Panc1 (cell line): Measurements from ENCODE around the gene METTL24. TPM values are rescaled to one million over a fixed set of nuclear protein-coding genes. Genes with fewer than 3 reads are reported as not detected.

Experiments
- ATAC-seq: fragments of 200-7000 bp; cut with Tn5 transposase; 2 replicates; pipeline ENCODE4 v1.9.1; 2020; ENCODE audit warnings: mild to moderate bottlenecking, moderate library complexity
- BruUV-seq: library from RNA; stranded (reverse); fragments of 400-500 nt; replicated peaks from 2 replicates; lab custom pipeline; 2021; lab: Mats Ljungman, UMichigan
- CTCF ChIA-PET: fragments of 300-600 bp; sonication (Branson Sonifier 250); formaldehyde crosslinking; loops from one replicate; lab custom pipeline; 2022; ENCODE audit warnings: antibody characterized with exemption; lab: Charles Lee
- POLR2A ChIA-PET: fragments of 300-600 bp; sonication (Branson Sonifier 250); formaldehyde crosslinking; loops from one replicate; lab custom pipeline; 2022; ENCODE audit warnings: antibody characterized with exemption; lab: Charles Lee
- DNase-seq: peaks from one replicate; pipeline ENCODE4 v3.0.0-alpha.2; 2010; ENCODE audit warnings: low read depth, low spot score
- H3K27ac ChIP-seq: 2 replicates; pipeline ENCODE4 v1.5.1; 2011; ENCODE audit warnings: mild to moderate bottlenecking, low read length, inconsistent platforms
- H3K27me3 ChIP-seq: fragments of 200-500 bp; sonication (Bioruptor generic); 2 replicates; pipeline ENCODE4 v1.6.0; 2014; ENCODE audit warnings: low read length, inconsistent platforms; ENCODE audit not compliant: control insufficient read depth, insufficient read depth
- H3K36me3 ChIP-seq: fragments of 200-500 bp; sonication (Bioruptor generic); 2 replicates; pipeline ENCODE4 v1.5.1; 2014; ENCODE audit warnings: inconsistent platforms, mild to moderate bottlenecking, low read length, moderate library complexity; ENCODE audit not compliant: control insufficient read depth, insufficient read depth
- H3K4me1 ChIP-seq: 2 replicates; pipeline ENCODE4 v1.5.1; 2011; ENCODE audit warnings: inconsistent platforms, mild to moderate bottlenecking, low read length, moderate library complexity; ENCODE audit not compliant: control insufficient read depth, insufficient read depth
- H3K4me3 ChIP-seq, 2 experiments: 2 replicates each; pipeline ENCODE4 v1.5.1; 2011 to 2012; ENCODE audit warnings: low read depth in 2 of 2, low read length in 2 of 2, mild to moderate bottlenecking in 2 of 2, inconsistent platforms in 1 of 2, moderate library complexity in 1 of 2
- H3K9me3 ChIP-seq: fragments of 200-500 bp; sonication (Bioruptor generic); 2 replicates; pipeline ENCODE4 v1.5.1; 2014; ENCODE audit warnings: low read depth, mild to moderate bottlenecking, inconsistent platforms, low read length, moderate library complexity; ENCODE audit not compliant: control insufficient read depth, insufficient read depth
- POLR2AphosphoS5 ChIP-seq: IDR thresholded peaks from 2 replicates; pipeline ENCODE4 v1.6.1; 2012; ENCODE audit warnings: mild to moderate bottlenecking, low read depth, low read length, moderate library complexity
- SIN3A ChIP-seq: IDR thresholded peaks from 2 replicates; pipeline ENCODE4 v1.6.1; 2012; ENCODE audit warnings: low read depth, mild to moderate bottlenecking, low read length, moderate library complexity, borderline replicate concordance; ENCODE audit not compliant: insufficient read depth
- TCF7L2 ChIP-seq: IDR thresholded peaks from 2 replicates; pipeline ENCODE4 v1.6.1; 2011; ENCODE audit warnings: mild to moderate bottlenecking, low read depth, low read length, inconsistent platforms
- in situ Hi-C: cut with HindIII; loops from 2 replicates; pipeline ENCODE4 v1.10.0; 2016; ENCODE audit warnings: low sequenced_read_pairs, low pct_unique_long_range_greater_than_20kb
- intact Hi-C: fragments of 100-400 bp; cut with micrococcal nuclease; formaldehyde crosslinking; loops from one replicate; pipeline ENCODE4 v1.10.0; 2022; ENCODE audit not compliant: unreplicated experiment
- total RNA-seq: library from RNA; stranded (reverse); gene quantifications from one replicate; pipeline ENCODE4 v1.2.1, GENCODE V29; 2021; ENCODE audit not compliant: unreplicated experiment
- TF ChIP-seq, protein P1 (sequence below): fragments of 450-650 bp; IDR thresholded peaks from 2 replicates; pipeline ENCODE4 v1.5.1; 2017; ENCODE audit warnings: mild to moderate bottlenecking
- TF ChIP-seq, protein P2 (sequence below), 2 experiments: IDR thresholded peaks; 2 replicates each; pipeline ENCODE4 v1.6.1; 2011 to 2012; ENCODE audit warnings: low read depth in 2 of 2, control low read depth in 1 of 2, low read length in 1 of 2, mild to moderate bottlenecking in 1 of 2, moderate library complexity in 1 of 2; ENCODE audit not compliant: insufficient read depth in 1 of 2

The METTL24 gene
- total RNA-seq, 1 experiment from 2014 or later: not detected

DNA sequence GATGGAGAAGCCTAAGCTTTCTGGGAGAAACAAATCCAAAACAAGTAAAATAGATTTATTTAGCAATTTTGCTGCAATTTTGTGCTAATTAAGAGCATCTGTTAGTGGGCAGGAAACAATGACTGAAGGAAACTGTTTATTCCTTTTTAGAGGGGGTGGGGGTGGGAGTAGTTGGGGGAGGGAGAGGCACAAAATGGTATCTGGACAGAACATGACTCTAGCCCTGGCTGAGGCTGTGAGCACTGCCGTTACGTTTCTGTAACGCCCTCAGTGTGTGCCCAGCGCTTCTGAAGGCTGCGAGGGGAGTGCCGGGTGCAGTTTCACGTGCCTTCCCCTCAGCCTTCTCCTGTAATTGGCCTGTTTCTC is 28.8 kb downstream of the METTL24 start:
- H3K27ac ChIP-seq: no peak overlapping the region
- POLR2A ChIA-PET: interaction anchor here (0.6 to 0.7 kb wide), 3 partner anchors 11 to 834 kb away, joined by 5 to 9 read pairs (median 6); no protein-coding TSS in a partner anchor

DNA sequence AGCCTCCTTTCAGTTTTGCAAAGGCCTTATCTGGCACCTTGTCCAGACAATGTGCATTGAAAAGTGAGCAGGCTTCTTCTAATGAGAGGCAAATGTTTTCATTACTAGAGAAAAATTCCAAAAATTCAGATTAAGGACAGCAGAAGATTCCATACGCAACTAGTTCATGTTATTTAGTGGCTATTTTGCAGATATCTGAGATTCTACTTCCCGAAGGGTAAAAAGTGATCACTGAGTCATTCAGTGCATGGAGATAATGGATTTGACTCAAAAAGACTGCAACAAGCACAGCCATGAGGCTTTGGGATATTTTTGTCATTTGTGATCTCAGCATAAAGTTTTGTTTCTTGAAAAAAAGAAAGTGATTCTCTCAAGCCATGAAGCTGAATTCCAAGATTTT is 29.9 kb downstream of the METTL24 start:
- no TSS peak for BruUV-seq
- Histone ChIP-seq H3K36me3 (no peaks in the 10 kb centered on the region), H3K27ac (no peak overlapping the region), H3K4me3 (no peak overlapping the region), H3K27me3 (no peaks in the 10 kb centered on the region), H3K4me1 (peaks cover 29% of the 10 kb centered on the region), H3K9me3 (no peaks in the 10 kb centered on the region)
- ChIA-PET CTCF (no interaction called here), POLR2A (no interaction called here)
- in situ Hi-C loops (no loop called here), intact Hi-C loops (no loop called here)
- DNase-seq (no peak), ATAC-seq (no peak)
- TF ChIP-seq, protein P1, sequence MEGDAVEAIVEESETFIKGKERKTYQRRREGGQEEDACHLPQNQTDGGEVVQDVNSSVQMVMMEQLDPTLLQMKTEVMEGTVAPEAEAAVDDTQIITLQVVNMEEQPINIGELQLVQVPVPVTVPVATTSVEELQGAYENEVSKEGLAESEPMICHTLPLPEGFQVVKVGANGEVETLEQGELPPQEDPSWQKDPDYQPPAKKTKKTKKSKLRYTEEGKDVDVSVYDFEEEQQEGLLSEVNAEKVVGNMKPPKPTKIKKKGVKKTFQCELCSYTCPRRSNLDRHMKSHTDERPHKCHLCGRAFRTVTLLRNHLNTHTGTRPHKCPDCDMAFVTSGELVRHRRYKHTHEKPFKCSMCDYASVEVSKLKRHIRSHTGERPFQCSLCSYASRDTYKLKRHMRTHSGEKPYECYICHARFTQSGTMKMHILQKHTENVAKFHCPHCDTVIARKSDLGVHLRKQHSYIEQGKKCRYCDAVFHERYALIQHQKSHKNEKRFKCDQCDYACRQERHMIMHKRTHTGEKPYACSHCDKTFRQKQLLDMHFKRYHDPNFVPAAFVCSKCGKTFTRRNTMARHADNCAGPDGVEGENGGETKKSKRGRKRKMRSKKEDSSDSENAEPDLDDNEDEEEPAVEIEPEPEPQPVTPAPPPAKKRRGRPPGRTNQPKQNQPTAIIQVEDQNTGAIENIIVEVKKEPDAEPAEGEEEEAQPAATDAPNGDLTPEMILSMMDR: no peak
- TF ChIP-seq, protein P2, sequence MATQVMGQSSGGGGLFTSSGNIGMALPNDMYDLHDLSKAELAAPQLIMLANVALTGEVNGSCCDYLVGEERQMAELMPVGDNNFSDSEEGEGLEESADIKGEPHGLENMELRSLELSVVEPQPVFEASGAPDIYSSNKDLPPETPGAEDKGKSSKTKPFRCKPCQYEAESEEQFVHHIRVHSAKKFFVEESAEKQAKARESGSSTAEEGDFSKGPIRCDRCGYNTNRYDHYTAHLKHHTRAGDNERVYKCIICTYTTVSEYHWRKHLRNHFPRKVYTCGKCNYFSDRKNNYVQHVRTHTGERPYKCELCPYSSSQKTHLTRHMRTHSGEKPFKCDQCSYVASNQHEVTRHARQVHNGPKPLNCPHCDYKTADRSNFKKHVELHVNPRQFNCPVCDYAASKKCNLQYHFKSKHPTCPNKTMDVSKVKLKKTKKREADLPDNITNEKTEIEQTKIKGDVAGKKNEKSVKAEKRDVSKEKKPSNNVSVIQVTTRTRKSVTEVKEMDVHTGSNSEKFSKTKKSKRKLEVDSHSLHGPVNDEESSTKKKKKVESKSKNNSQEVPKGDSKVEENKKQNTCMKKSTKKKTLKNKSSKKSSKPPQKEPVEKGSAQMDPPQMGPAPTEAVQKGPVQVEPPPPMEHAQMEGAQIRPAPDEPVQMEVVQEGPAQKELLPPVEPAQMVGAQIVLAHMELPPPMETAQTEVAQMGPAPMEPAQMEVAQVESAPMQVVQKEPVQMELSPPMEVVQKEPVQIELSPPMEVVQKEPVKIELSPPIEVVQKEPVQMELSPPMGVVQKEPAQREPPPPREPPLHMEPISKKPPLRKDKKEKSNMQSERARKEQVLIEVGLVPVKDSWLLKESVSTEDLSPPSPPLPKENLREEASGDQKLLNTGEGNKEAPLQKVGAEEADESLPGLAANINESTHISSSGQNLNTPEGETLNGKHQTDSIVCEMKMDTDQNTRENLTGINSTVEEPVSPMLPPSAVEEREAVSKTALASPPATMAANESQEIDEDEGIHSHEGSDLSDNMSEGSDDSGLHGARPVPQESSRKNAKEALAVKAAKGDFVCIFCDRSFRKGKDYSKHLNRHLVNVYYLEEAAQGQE (IDR thresholded peaks at IDR 0.05; ENCODE audit: insufficient read depth in 1 of 2, low read depth in 2 of 2, low read length in 1 of 2): no peak
- no peak for TF ChIP-seq POLR2AphosphoS5

More for the DNA sequence above, 28.8 kb downstream of the METTL24 start:
- H3K4me3 ChIP-seq: peak overlapping the region; percentile 11 to 19; a peak in 3 of 4 replicates
- CTCF ChIA-PET: interaction anchor here (1.0 kb wide), 1 partner anchor 12 kb away, joined by 4 read pairs; no protein-coding TSS in a partner anchor
- no peaks in the 10 kb centered on the region for H3K36me3 ChIP-seq
- peak; percentile 79 for ATAC-seq
- TF ChIP-seq, protein P1: no peak
- TF ChIP-seq TCF7L2: no peak
- TF ChIP-seq, protein P2 (IDR thresholded peaks at IDR 0.05; ENCODE audit: insufficient read depth in 1 of 2, low read depth in 2 of 2, low read length in 1 of 2): no peak
- TF ChIP-seq POLR2AphosphoS5: no peak
- TF ChIP-seq SIN3A: no peak
- intact Hi-C loops (no loop called here), in situ Hi-C loops (no loop called here)
- DNase-seq: no peak
- BruUV-seq: no TSS peak
- H3K9me3 ChIP-seq: no peaks in the 10 kb centered on the region
- peaks cover 28% of the 10 kb centered on the region for H3K4me1 ChIP-seq
- no peaks in the 10 kb centered on the region for H3K27me3 ChIP-seq
